Measurements from ENCODE around the gene EFHD1.
A peak's percentile ranks its signal among the peaks of the same experiment; 100 is the strongest.

EFHD1 gene

GRCh38 chr2:232693344-232693743, 59.9 kb downstream of the EFHD1 start:
- DNase-seq (ENCODE audit: low read depth): no peak
- no peak for TF ChIP-seq POLR2A (IDR thresholded peaks at IDR 0.05; ENCODE audit: extremely low read depth, insufficient read length)
- TF ChIP-seq MAX (IDR thresholded peaks at IDR 0.05; ENCODE audit: low read depth, low read length): no peak
- no peak for TF ChIP-seq MYC (IDR thresholded peaks at IDR 0.05; ENCODE audit: low read depth, low read length)
- TF ChIP-seq CTCF (IDR thresholded peaks at IDR 0.05; ENCODE audit: low read depth, low read length): no peak
- H3K4me3 ChIP-seq (ENCODE audit: low read depth, low read length): no peak overlapping the region

- peak overlapping the region; percentile 58 for H3K4me3 ChIP-seq (ENCODE audit: low read depth, low read length)
- TF ChIP-seq MYC (IDR thresholded peaks at IDR 0.05; ENCODE audit: low read depth, low read length) (no peak), CTCF (IDR thresholded peaks at IDR 0.05; ENCODE audit: low read depth, low read length) (no peak)
- DNase-seq (ENCODE audit: low read depth): no peak
Observed at GRCh38 chr2:232696609-232697058, 63.2 kb downstream of the EFHD1 start.

GRCh38 chr2:232697059-232697806, 63.8 kb downstream of the EFHD1 start, which contains the start of gene GIGYF2:
TSS of gene GIGYF2 (plus strand) at chr2:232697331. CDS start at chr2:232735198, 37,867 bp downstream.
- peak within 1 kb of the TSS; percentile 97 for H3K4me3 ChIP-seq (ENCODE audit: low read depth, low read length)
- DNase-seq (ENCODE audit: low read depth): peak; percentile 98
- TF ChIP-seq POLR2A (IDR thresholded peaks at IDR 0.05; ENCODE audit: extremely low read depth, insufficient read length): peak; percentile 67
- peak; percentile 58 for TF ChIP-seq MYC (IDR thresholded peaks at IDR 0.05; ENCODE audit: low read depth, low read length)
- peak; percentile 84 for TF ChIP-seq MAX (IDR thresholded peaks at IDR 0.05; ENCODE audit: low read depth, low read length)
- TF ChIP-seq CTCF (IDR thresholded peaks at IDR 0.05; ENCODE audit: low read depth, low read length): no peak

- no peak for DNase-seq (ENCODE audit: low read depth)
- TF ChIP-seq MYC (IDR thresholded peaks at IDR 0.05; ENCODE audit: low read depth, low read length) (no peak), CTCF (IDR thresholded peaks at IDR 0.05; ENCODE audit: low read depth, low read length) (no peak), POLR2A (IDR thresholded peaks at IDR 0.05; ENCODE audit: extremely low read depth, insufficient read length) (no peak), MAX (IDR thresholded peaks at IDR 0.05; ENCODE audit: low read depth, low read length) (no peak)
- peak overlapping the region; percentile 97 for H3K4me3 ChIP-seq (ENCODE audit: low read depth, low read length)
Observed at GRCh38 chr2:232697807-232698110, 64.4 kb downstream of the EFHD1 start.

- H3K4me3 ChIP-seq (ENCODE audit: low read depth, low read length): peak overlapping the region; percentile 97
- peak; percentile 14 for DNase-seq (ENCODE audit: low read depth)
Observed at GRCh38 chr2:232698556-232699091, 65.2 kb downstream of the EFHD1 start.

More at GRCh38 chr2:232698556-232699091, 65.2 kb downstream of the EFHD1 start:
- TF ChIP-seq POLR2A (IDR thresholded peaks at IDR 0.05; ENCODE audit: extremely low read depth, insufficient read length) (no peak), CTCF (IDR thresholded peaks at IDR 0.05; ENCODE audit: low read depth, low read length) (no peak), MYC (IDR thresholded peaks at IDR 0.05; ENCODE audit: low read depth, low read length) (no peak), MAX (IDR thresholded peaks at IDR 0.05; ENCODE audit: low read depth, low read length) (no peak)
